Neural cell (in vitro differentiated cells): ENCODE data around the gene LNX2. TPM values are rescaled to one million over a fixed set of nuclear protein-coding genes. Genes with fewer than 3 reads are reported as not detected.

Experiments
- H2AFZ ChIP-seq: fragments of 200-600, 300-800 bp; sonication (generic), shearing (Covaris generic); 2 replicates; pipeline ENCODE4 v1.6.0; 2014; ENCODE audit warnings: low read depth, mild to moderate bottlenecking, antibody characterized with exemption, low read length, moderate library complexity
- H3F3A ChIP-seq: fragments of 200-600 bp; shearing (Covaris generic); 2 replicates; pipeline ENCODE4 v1.6.1; 2016; ENCODE audit warnings: mild to moderate bottlenecking, moderate library complexity, mixed read lengths, antibody characterized with exemption, low read length; ENCODE audit not compliant: insufficient read depth, poor library complexity, severe bottlenecking
- H3K27ac ChIP-seq: fragments of 200-600, 300-800 bp; sonication (generic), shearing (Covaris generic); 2 replicates; pipeline ENCODE4 v1.5.1; 2014; ENCODE audit warnings: mild to moderate bottlenecking, low read length, moderate library complexity
- H3K27me3 ChIP-seq: fragments of 300-800, 200-600 bp; sonication (generic), shearing (Covaris generic); 2 replicates; pipeline ENCODE4 v1.6.0; 2014; ENCODE audit warnings: mild to moderate bottlenecking, low read depth, low read length, moderate library complexity; ENCODE audit not compliant: insufficient read depth
- H3K36me3 ChIP-seq: fragments of 300-800, 200-600 bp; sonication (generic), shearing (Covaris generic); 2 replicates; pipeline ENCODE4 v1.5.1; 2014; ENCODE audit warnings: mild to moderate bottlenecking, antibody characterized with exemption, low read length, moderate library complexity; ENCODE audit not compliant: insufficient read depth
- H3K4me2 ChIP-seq: fragments of 300-800, 200-600 bp; sonication (generic), shearing (Covaris generic); 2 replicates; pipeline ENCODE4 v1.6.0; 2014; ENCODE audit warnings: mild to moderate bottlenecking, low read length
- H3K4me3 ChIP-seq: fragments of 300-800, 200-600 bp; sonication (generic), shearing (Covaris generic); 2 replicates; pipeline ENCODE4 v1.5.1; 2014; ENCODE audit warnings: mild to moderate bottlenecking, low read length, moderate library complexity
- H3K79me2 ChIP-seq: fragments of 200-600 bp; shearing (Covaris generic); replicated peaks from 2 replicates; pipeline ENCODE4 v1.6.0; 2014; ENCODE audit warnings: mild to moderate bottlenecking, low read length, moderate library complexity; ENCODE audit not compliant: insufficient read depth
- H3K9ac ChIP-seq: fragments of 300-800, 200-600 bp; sonication (generic), shearing (Covaris generic); 2 replicates; pipeline ENCODE4 v1.6.1; 2016; ENCODE audit warnings: mild to moderate bottlenecking, low read length, mixed read lengths
- H3K9me2 ChIP-seq: fragments of 200-600 bp; shearing (Covaris generic); 2 replicates; pipeline ENCODE4 v1.6.1; 2016; ENCODE audit warnings: mild to moderate bottlenecking, low read length, mixed read lengths; ENCODE audit not compliant: insufficient read depth
- H3K9me3 ChIP-seq: fragments of 200-600, 300-800 bp; sonication (generic), shearing (Covaris generic); 2 replicates; pipeline ENCODE4 v1.6.1; 2016; ENCODE audit warnings: mild to moderate bottlenecking, mixed run types, low read length, moderate library complexity, mixed read lengths
- H4K20me1 ChIP-seq: fragments of 200-600 bp; shearing (Covaris generic); 2 replicates; pipeline ENCODE4 v1.6.1; 2016; ENCODE audit warnings: mild to moderate bottlenecking, mixed run types; ENCODE audit not compliant: insufficient read depth
- EP300 ChIP-seq: fragments of 450-650 bp; conservative IDR thresholded peaks from 2 replicates; pipeline ENCODE4 v1.6.1; 2014; ENCODE audit warnings: antibody characterized with exemption, mild to moderate bottlenecking, moderate library complexity; ENCODE audit not compliant: poor library complexity, severe bottlenecking
- EZH2 ChIP-seq: fragments of 200-600, 300-800 bp; shearing (Covaris generic), sonication (generic); IDR thresholded peaks from 2 replicates; pipeline ENCODE4 v1.6.1; 2014; ENCODE audit warnings: antibody characterized with exemption, low read length, borderline replicate concordance, mild to moderate bottlenecking; ENCODE audit not compliant: insufficient read depth, poor library complexity, severe bottlenecking
- MXI1 ChIP-seq: fragments of 450-650 bp; conservative IDR thresholded peaks from 2 replicates; pipeline ENCODE4 v1.6.1; 2014; ENCODE audit warnings: antibody characterized with exemption, mild to moderate bottlenecking; ENCODE audit not compliant: poor library complexity, severe bottlenecking
- POLR2AphosphoS5 ChIP-seq: IDR thresholded peaks from 2 replicates; pipeline ENCODE4 v1.6.1; 2012
- RAD21 ChIP-seq: fragments of 450-650 bp; conservative IDR thresholded peaks from 2 replicates; pipeline ENCODE4 v1.6.1; 2014; ENCODE audit warnings: antibody characterized with exemption, mild to moderate bottlenecking, moderate library complexity
- SMC3 ChIP-seq: fragments of 450-650 bp; conservative IDR thresholded peaks from 2 replicates; pipeline ENCODE4 v1.6.1; 2014; ENCODE audit warnings: antibody characterized with exemption, mild to moderate bottlenecking, moderate library complexity; ENCODE audit not compliant: poor library complexity
- TAF1 ChIP-seq: IDR thresholded peaks from 2 replicates; pipeline ENCODE4 v1.6.1; 2012; ENCODE audit warnings: low read depth
- polyA plus RNA-seq: library from polyadenylated mRNA; depleted of rRNA; stranded (reverse); fragments of >200 nt; gene quantifications from 2 replicates; pipeline ENCODE4 v1.2.3, GENCODE V29; 2014
- TF ChIP-seq, protein P1 (sequence below): fragments of 450-650 bp; IDR thresholded peaks from 2 replicates; pipeline ENCODE4 v1.5.1; 2014; ENCODE audit warnings: antibody characterized with exemption, mild to moderate bottlenecking, moderate library complexity; ENCODE audit not compliant: poor library complexity, severe bottlenecking
- TF ChIP-seq, protein P2 (sequence below): IDR thresholded peaks from 2 replicates; pipeline ENCODE4 v1.6.1; 2012; ENCODE audit warnings: borderline replicate concordance

Gene LNX2
- polyA plus RNA-seq, 1 donor from 2014 or later = 4.2 TPM

DNA sequence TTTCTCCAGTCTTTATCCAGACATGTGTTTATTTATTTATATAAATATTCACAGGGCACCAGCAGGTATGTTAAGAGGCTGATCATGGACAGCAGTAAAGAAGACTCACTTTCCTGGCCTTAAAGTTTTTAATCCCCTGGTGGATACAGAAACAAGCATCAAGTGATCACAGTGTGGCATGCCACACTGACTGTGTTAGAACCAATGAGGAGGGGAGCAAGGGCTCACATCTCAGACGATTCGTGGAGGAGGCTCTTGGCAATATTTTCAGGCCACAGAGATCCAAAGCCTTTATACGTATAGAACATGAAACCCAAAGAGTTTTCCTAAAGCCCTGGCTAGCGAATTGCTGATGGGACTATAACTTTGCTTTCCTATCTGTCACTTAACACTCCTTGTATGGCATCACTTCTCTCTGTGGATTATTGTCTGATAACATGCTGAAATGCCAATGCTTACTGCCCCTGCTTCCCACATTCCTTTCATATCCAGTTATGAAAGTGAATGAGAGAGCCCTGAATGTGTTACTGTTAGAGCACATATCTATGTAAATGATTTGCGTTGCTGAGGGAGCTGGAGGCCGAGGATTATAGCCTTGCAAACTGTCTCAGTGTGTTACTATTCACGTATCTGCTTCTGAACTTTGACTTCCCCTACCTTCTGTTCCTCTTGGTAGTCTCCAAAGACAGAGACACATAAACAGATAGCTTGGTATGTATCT lies 39.0 kb upstream of the LNX2 start:
- H3F3A ChIP-seq = no peaks in the 10 kb centered on the region
- H3K4me2 ChIP-seq = no peak overlapping the region
- no peak overlapping the region for H2AFZ ChIP-seq

DNA sequence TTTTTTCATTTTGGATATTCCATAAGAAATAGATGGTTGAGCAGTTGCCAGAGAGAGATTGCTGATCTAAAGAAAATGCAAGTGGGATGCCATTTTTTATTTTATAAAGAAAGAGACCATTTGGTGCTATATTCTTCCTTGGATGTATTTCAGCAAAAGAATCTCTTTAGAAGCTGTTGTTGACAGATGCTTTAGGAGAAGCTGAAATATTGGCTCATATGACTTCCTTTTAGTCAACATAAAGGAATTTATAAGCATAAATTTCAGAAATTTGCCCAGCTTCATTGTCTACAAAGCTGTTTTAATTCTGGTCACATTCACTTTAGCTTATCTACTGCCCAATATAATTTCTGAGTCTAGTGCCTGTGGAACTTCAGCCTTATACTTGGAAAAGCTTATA lies 38.2 kb upstream of the LNX2 start:
- Histone ChIP-seq H3K9me3 (no peaks in the 10 kb centered on the region), H3K79me2 (no peaks in the 10 kb centered on the region), H3F3A (no peaks in the 10 kb centered on the region), H3K27me3 (no peaks in the 10 kb centered on the region), H3K9ac (no peak overlapping the region), H3K36me3 (no peaks in the 10 kb centered on the region), H3K9me2 (no peaks in the 10 kb centered on the region), H2AFZ (no peak overlapping the region), H3K4me2 (no peak overlapping the region), H4K20me1 (no peaks in the 10 kb centered on the region), H3K27ac (no peak overlapping the region), H3K4me3 (no peak overlapping the region)
- no peak for TF ChIP-seq MXI1
- no peak for TF ChIP-seq EP300
- TF ChIP-seq, protein P1, sequence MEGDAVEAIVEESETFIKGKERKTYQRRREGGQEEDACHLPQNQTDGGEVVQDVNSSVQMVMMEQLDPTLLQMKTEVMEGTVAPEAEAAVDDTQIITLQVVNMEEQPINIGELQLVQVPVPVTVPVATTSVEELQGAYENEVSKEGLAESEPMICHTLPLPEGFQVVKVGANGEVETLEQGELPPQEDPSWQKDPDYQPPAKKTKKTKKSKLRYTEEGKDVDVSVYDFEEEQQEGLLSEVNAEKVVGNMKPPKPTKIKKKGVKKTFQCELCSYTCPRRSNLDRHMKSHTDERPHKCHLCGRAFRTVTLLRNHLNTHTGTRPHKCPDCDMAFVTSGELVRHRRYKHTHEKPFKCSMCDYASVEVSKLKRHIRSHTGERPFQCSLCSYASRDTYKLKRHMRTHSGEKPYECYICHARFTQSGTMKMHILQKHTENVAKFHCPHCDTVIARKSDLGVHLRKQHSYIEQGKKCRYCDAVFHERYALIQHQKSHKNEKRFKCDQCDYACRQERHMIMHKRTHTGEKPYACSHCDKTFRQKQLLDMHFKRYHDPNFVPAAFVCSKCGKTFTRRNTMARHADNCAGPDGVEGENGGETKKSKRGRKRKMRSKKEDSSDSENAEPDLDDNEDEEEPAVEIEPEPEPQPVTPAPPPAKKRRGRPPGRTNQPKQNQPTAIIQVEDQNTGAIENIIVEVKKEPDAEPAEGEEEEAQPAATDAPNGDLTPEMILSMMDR = no peak
- TF ChIP-seq RAD21 = no peak
- TF ChIP-seq EZH2 = no peak
- TF ChIP-seq SMC3 = no peak
- TF ChIP-seq, protein P2, sequence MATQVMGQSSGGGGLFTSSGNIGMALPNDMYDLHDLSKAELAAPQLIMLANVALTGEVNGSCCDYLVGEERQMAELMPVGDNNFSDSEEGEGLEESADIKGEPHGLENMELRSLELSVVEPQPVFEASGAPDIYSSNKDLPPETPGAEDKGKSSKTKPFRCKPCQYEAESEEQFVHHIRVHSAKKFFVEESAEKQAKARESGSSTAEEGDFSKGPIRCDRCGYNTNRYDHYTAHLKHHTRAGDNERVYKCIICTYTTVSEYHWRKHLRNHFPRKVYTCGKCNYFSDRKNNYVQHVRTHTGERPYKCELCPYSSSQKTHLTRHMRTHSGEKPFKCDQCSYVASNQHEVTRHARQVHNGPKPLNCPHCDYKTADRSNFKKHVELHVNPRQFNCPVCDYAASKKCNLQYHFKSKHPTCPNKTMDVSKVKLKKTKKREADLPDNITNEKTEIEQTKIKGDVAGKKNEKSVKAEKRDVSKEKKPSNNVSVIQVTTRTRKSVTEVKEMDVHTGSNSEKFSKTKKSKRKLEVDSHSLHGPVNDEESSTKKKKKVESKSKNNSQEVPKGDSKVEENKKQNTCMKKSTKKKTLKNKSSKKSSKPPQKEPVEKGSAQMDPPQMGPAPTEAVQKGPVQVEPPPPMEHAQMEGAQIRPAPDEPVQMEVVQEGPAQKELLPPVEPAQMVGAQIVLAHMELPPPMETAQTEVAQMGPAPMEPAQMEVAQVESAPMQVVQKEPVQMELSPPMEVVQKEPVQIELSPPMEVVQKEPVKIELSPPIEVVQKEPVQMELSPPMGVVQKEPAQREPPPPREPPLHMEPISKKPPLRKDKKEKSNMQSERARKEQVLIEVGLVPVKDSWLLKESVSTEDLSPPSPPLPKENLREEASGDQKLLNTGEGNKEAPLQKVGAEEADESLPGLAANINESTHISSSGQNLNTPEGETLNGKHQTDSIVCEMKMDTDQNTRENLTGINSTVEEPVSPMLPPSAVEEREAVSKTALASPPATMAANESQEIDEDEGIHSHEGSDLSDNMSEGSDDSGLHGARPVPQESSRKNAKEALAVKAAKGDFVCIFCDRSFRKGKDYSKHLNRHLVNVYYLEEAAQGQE = no peak
- no peak for TF ChIP-seq TAF1
- no peak for TF ChIP-seq POLR2AphosphoS5

More for the DNA sequence above, 39.0 kb upstream of the LNX2 start:
- no peak overlapping the region for H3K9ac ChIP-seq
- H3K4me3 ChIP-seq = no peak overlapping the region
- no peaks in the 10 kb centered on the region for H3K36me3 ChIP-seq
- H3K79me2 ChIP-seq = no peaks in the 10 kb centered on the region
- H3K27me3 ChIP-seq = no peaks in the 10 kb centered on the region
- no peak for TF ChIP-seq EZH2
- no peak overlapping the region for H3K27ac ChIP-seq
- H4K20me1 ChIP-seq = no peaks in the 10 kb centered on the region
- H3K9me3 ChIP-seq = no peaks in the 10 kb centered on the region
- H3K9me2 ChIP-seq = no peaks in the 10 kb centered on the region
